ENCODE results near the gene CNTD1.

The CNTD1 gene

DNA sequence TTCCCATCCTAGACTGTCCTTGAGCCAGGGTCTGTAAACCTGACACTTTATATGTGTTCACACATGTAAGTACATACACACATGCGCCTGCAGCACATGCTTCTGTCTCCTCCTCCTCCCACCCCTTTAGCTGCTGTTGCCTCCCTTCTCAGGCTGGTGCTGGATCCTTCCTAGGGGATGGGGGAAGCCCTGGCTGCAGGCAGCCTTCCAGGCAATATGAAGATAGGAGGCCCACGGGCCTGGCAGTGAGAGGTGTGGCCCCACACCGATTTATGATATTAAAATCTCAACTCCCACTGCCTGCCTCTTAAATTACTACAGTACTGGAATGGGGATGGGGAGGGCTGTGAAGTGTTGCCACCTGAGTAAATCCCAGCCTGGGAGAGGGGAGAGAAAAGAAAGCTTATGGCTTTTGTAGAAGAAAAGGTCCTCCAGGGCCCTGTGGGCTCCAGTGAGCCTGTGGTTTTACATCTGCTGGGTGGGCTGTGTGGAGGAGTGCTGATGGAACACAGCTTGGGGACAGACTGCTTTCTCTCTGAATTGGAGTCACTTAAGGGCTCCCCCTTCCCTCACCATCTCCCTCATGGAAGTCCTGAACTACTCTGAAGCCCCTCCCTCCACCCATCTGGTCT is 19.2 kb upstream of the CNTD1 start:
- no peak overlapping the region for H3K9ac ChIP-seq (ENCODE audit: low read length in 5 of 5)
- peaks cover 0 to 23% (median 22%) of the 10 kb centered on the region in 5 donors for H3K4me1 ChIP-seq (ENCODE audit: control insufficient read depth in 5 of 5, insufficient read depth in 5 of 5, low read length in 5 of 5)
- H3K9me3 ChIP-seq (ENCODE audit: control insufficient read depth in 5 of 5, low read length in 5 of 5): no peaks in the 10 kb centered on the region
- H3K36me3 ChIP-seq (ENCODE audit: control insufficient read depth in 5 of 5, insufficient read depth in 5 of 5, low read length in 5 of 5): peaks cover 5 to 48% (median 36%) of the 10 kb centered on the region in 5 donors
- no peak overlapping the region for H3K27ac ChIP-seq (ENCODE audit: low read depth, low read length)
- H3K27me3 ChIP-seq (ENCODE audit: control insufficient read depth in 5 of 5, insufficient read depth in 4 of 5, low read length in 5 of 5): peaks cover 31 to 47% (median 38%) of the 10 kb centered on the region in 5 donors
- H3K4me3 ChIP-seq (ENCODE audit: low read depth in 1 of 5, low read length in 5 of 5): no peak overlapping the region

DNA sequence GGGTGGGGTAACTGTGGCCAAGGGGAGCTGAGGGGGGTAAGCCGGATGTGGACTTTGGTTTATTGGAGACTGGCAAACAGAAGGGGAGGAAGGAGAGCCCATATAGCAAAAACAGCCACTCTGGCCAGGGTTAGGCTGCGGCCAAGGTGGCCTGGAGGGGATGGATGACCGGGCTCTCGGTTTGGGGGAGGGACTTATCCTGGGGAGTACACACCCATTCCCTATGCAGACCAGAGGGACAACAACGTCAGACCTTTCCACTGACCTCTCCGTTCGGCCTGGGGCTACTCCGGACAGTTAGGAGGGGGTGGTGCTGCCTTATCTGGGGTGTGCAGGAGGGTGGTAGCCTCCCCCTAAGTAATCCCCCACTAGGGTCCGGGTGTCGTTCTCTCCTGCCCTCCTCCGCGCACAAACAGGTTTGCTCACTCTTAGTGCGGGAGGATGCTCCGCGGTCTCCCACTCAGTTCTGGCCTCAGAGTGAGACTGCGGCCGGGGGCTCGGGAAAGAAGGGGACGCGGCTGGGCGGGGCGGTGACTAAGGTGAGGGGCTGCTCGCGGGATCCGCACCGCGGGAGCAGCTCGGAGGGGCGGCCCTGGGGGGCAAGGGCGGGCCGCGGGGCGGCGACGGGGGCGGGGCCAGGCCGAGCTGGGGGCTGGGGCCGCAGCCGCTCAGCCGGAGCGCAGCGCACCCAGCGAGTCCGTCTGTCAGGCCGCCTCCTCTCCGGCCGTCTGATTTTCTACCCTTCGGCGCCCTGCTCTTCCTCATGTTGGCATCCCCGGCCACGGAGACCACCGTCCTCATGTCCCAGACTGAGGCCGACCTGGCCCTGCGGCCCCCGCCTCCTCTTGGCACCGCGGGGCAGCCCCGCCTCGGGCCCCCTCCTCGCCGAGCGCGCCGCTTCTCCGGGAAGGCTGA is 18.5 kb upstream of the CNTD1 start, which contains the start of gene WNK4:
WNK4 (plus strand) TSS at position 675 of the 915 bp plus-strand sequence; CDS start at position 764, 89 bp downstream.
- Histone ChIP-seq H3K9me3 (ENCODE audit: control insufficient read depth in 5 of 5, low read length in 5 of 5) (no peaks in the 10 kb centered on the region), H3K4me1 (ENCODE audit: control insufficient read depth in 5 of 5, insufficient read depth in 5 of 5, low read length in 5 of 5) (peaks cover 1 to 31% (median 29%) of the 10 kb centered on the region in 5 donors), H3K9ac (ENCODE audit: low read length in 5 of 5) (no peak within 1 kb of the TSS), H3K27me3 (ENCODE audit: control insufficient read depth in 5 of 5, insufficient read depth in 4 of 5, low read length in 5 of 5) (peaks cover 39 to 55% (median 46%) of the 10 kb centered on the region in 5 donors), H3K27ac (ENCODE audit: low read depth, low read length) (no peak within 1 kb of the TSS), H3K4me3 (ENCODE audit: low read depth in 1 of 5, low read length in 5 of 5) (peak within 1 kb of the TSS in 2 of 5 donors; percentile 26 to 41), H3K36me3 (ENCODE audit: control insufficient read depth in 5 of 5, insufficient read depth in 5 of 5, low read length in 5 of 5) (peaks cover 5 to 47% (median 36%) of the 10 kb centered on the region in 5 donors)

DNA sequence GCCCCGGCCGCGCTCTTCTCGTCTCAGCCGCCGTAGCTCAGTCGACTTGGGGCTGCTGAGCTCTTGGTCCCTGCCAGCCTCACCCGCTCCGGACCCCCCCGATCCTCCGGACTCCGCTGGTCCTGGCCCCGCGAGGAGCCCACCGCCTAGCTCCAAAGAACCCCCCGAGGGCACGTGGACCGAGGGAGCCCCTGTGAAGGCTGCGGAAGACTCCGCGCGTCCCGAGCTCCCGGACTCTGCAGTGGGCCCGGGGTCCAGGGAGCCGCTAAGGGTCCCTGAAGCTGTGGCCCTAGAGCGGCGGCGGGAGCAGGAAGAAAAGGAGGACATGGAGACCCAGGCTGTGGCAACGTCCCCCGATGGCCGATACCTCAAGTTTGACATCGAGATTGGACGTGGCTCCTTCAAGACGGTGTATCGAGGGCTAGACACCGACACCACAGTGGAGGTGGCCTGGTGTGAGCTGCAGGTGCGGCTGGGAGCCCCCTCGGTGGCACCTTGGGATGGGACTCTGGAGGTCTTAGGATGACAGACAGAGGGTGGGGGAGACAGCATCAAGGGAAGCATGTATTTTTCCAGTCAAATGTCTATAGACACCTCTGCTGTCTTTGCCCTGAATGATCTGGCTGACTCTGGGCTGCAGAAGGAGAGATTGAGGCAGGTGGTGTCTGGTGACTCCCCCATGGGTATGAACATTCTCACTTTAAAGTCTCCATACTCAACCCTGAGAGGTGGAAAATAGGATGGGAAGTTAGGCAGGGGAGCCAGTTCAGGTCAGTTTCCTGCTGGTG is 17.6 kb upstream of the CNTD1 start:
- H3K9me3 ChIP-seq (ENCODE audit: control insufficient read depth in 5 of 5, low read length in 5 of 5): no peaks in the 10 kb centered on the region
- H3K27ac ChIP-seq (ENCODE audit: low read depth, low read length): no peak overlapping the region
- peaks cover 40 to 64% (median 53%) of the 10 kb centered on the region in 5 donors for H3K27me3 ChIP-seq (ENCODE audit: control insufficient read depth in 5 of 5, insufficient read depth in 4 of 5, low read length in 5 of 5)
- H3K4me3 ChIP-seq (ENCODE audit: low read depth in 1 of 5, low read length in 5 of 5): peak overlapping the region in 2 of 5 donors; percentile 26 to 41
- no peak overlapping the region for H3K9ac ChIP-seq (ENCODE audit: low read length in 5 of 5)
- H3K36me3 ChIP-seq (ENCODE audit: control insufficient read depth in 5 of 5, insufficient read depth in 5 of 5, low read length in 5 of 5): peaks cover 1 to 38% (median 30%) of the 10 kb centered on the region in 5 donors
- H3K4me1 ChIP-seq (ENCODE audit: control insufficient read depth in 5 of 5, insufficient read depth in 5 of 5, low read length in 5 of 5): peaks cover 1 to 33% (median 31%) of the 10 kb centered on the region in 5 donors

DNA sequence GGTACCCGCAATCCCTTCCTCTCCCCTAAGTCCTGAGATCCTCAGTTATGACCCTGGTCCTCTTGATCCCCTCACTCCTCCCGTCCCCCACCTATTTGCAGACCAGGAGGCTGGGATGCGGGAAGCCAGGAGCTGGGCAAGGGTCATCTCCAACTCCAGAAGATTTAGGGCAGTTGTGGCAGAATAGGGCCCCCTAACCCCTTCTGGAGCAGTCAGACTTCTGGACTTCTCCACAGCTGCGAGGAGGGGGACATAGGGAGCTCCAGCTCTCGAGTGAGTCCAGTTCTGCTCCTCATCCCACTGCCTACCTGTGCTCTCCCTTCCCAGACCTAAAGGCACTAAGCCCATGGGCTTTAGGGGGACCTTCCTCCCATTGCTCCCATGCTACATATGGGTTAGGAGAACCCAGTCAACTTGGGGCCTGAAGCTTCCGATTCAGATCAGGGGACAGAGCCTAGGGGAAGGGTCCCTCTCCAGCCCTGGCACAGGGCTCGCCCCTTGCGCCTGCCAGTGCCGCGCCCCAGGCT is 17.0 kb upstream of the CNTD1 start:
- Histone ChIP-seq H3K4me3 (ENCODE audit: low read depth in 1 of 5, low read length in 5 of 5) (no peak overlapping the region), H3K9me3 (ENCODE audit: control insufficient read depth in 5 of 5, low read length in 5 of 5) (no peaks in the 10 kb centered on the region), H3K27me3 (ENCODE audit: control insufficient read depth in 5 of 5, insufficient read depth in 4 of 5, low read length in 5 of 5) (peaks cover 40 to 68% (median 57%) of the 10 kb centered on the region in 5 donors), H3K36me3 (ENCODE audit: control insufficient read depth in 5 of 5, insufficient read depth in 5 of 5, low read length in 5 of 5) (peaks cover 0 to 32% (median 25%) of the 10 kb centered on the region in 5 donors), H3K27ac (ENCODE audit: low read depth, low read length) (no peak overlapping the region), H3K4me1 (ENCODE audit: control insufficient read depth in 5 of 5, insufficient read depth in 5 of 5, low read length in 5 of 5) (peaks cover 1 to 33% (median 31%) of the 10 kb centered on the region in 5 donors), H3K9ac (ENCODE audit: low read length in 5 of 5) (no peak overlapping the region)

DNA sequence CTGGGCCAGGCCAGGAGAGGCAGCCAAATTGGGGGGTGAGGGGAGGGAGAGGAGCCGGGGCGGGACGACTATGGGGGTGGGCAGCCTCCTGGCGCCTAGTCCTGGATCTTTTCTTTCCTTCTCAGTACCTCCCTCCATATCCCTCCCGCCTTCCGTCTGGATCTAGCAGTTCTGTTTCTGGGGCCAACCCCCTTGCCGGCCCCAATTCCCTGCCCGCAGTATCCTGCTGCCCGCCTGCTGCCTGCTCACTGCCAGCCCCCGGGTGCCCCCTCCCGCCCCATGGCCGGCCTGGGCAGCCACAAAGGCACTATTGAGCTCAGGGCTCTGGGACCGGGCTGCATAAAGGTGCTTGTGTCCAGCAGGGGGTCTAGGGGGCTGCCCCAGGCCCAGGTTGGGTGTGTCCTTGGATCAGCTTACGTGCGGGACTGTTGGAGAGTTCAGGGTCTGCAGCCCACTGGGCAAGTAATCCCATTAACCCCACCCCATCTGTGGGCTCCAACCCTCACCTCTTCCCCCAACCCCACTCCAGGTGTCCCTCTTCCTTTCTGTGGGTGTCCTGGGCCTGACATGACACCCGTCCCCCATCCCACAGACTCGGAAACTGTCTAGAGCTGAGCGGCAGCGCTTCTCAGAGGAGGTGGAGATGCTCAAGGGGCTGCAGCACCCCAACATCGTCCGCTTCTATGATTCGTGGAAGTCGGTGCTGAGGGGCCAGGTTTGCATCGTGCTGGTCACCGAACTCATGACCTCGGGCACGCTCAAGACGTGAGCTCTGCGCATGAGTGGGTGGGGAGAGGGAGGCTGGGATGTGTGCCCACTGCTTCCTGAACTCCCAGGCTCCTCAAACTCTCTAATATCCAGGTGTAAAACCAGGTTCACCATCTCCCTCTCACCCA is 16.2 kb upstream of the CNTD1 start:
- H3K4me3 ChIP-seq (ENCODE audit: low read depth in 1 of 5, low read length in 5 of 5): no peak overlapping the region
- H3K27ac ChIP-seq (ENCODE audit: low read depth, low read length): no peak overlapping the region
- peaks cover 40 to 75% (median 63%) of the 10 kb centered on the region in 5 donors for H3K27me3 ChIP-seq (ENCODE audit: control insufficient read depth in 5 of 5, insufficient read depth in 4 of 5, low read length in 5 of 5)
- peaks cover 1 to 33% (median 31%) of the 10 kb centered on the region in 5 donors for H3K4me1 ChIP-seq (ENCODE audit: control insufficient read depth in 5 of 5, insufficient read depth in 5 of 5, low read length in 5 of 5)
- peaks cover 0 to 24% (median 22%) of the 10 kb centered on the region in 5 donors for H3K36me3 ChIP-seq (ENCODE audit: control insufficient read depth in 5 of 5, insufficient read depth in 5 of 5, low read length in 5 of 5)
- no peaks in the 10 kb centered on the region for H3K9me3 ChIP-seq (ENCODE audit: control insufficient read depth in 5 of 5, low read length in 5 of 5)
- H3K9ac ChIP-seq (ENCODE audit: low read length in 5 of 5): no peak overlapping the region

DNA sequence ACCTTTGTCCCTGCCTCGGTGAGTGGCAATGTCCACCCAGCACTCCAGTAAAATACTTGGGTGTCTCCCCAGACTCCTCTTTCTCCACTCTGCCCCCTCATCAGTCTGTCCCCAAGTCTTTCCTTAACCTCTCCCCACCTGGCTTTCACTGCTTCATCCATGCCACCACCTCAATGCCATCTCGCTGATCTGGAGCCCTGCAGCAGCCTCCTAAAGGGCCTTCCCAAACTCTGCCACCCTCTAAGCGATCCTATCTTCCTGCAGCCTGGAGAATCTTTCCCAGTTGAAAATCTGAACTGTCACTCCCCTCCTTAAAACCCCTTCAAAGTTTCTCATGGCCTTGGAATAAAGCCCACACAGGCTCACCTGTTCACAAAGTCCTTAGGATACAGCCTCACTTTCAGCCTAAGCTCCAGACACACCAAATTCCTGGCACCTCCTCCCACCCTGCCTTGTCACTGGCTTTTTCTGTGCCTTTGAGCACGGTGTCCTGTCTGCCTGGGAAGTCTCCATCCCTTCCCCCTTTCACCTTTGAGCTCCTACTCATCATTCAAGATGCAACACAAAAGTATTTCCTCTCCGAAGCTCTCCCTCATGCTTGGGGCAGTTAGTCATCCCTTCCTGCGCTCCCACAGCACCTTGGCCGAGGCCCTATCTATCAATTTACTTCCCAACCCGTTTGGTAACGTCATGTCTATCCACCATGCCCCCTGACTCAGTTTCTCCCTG is 15.4 kb upstream of the CNTD1 start:
- Histone ChIP-seq H3K4me1 (ENCODE audit: control insufficient read depth in 5 of 5, insufficient read depth in 5 of 5, low read length in 5 of 5) (peaks cover 1 to 33% (median 31%) of the 10 kb centered on the region in 5 donors), H3K27me3 (ENCODE audit: control insufficient read depth in 5 of 5, insufficient read depth in 4 of 5, low read length in 5 of 5) (peaks cover 40 to 81% (median 67%) of the 10 kb centered on the region in 5 donors), H3K4me3 (ENCODE audit: low read depth in 1 of 5, low read length in 5 of 5) (no peak overlapping the region), H3K9ac (ENCODE audit: low read length in 5 of 5) (no peak overlapping the region), H3K9me3 (ENCODE audit: control insufficient read depth in 5 of 5, low read length in 5 of 5) (no peaks in the 10 kb centered on the region), H3K27ac (ENCODE audit: low read depth, low read length) (no peak overlapping the region), H3K36me3 (ENCODE audit: control insufficient read depth in 5 of 5, insufficient read depth in 5 of 5, low read length in 5 of 5) (peaks cover 0 to 16% (median 15%) of the 10 kb centered on the region in 5 donors)

DNA sequence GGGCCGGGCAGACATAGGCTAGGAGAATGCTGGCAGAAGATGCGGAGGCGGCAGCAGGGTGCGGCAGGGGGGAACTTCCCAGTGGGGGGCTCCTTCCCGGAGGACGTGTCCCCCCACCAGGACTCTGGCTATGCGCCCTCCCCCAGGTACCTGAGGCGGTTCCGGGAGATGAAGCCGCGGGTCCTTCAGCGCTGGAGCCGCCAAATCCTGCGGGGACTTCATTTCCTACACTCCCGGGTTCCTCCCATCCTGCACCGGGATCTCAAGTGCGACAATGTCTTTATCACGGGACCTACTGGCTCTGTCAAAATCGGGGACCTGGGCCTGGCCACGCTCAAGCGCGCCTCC is 14.9 kb upstream of the CNTD1 start:
- Histone ChIP-seq H3K4me3 (ENCODE audit: low read depth in 1 of 5, low read length in 5 of 5) (no peak overlapping the region), H3K9ac (ENCODE audit: low read length in 5 of 5) (no peak overlapping the region), H3K27ac (ENCODE audit: low read depth, low read length) (no peak overlapping the region), H3K27me3 (ENCODE audit: control insufficient read depth in 5 of 5, insufficient read depth in 4 of 5, low read length in 5 of 5) (peaks cover 40 to 83% (median 72%) of the 10 kb centered on the region in 5 donors), H3K9me3 (ENCODE audit: control insufficient read depth in 5 of 5, low read length in 5 of 5) (no peaks in the 10 kb centered on the region), H3K4me1 (ENCODE audit: control insufficient read depth in 5 of 5, insufficient read depth in 5 of 5, low read length in 5 of 5) (peaks cover 1 to 33% (median 31%) of the 10 kb centered on the region in 5 donors), H3K36me3 (ENCODE audit: control insufficient read depth in 5 of 5, insufficient read depth in 5 of 5, low read length in 5 of 5) (peaks cover 0 to 11% (median 10%) of the 10 kb centered on the region in 5 donors)

DNA sequence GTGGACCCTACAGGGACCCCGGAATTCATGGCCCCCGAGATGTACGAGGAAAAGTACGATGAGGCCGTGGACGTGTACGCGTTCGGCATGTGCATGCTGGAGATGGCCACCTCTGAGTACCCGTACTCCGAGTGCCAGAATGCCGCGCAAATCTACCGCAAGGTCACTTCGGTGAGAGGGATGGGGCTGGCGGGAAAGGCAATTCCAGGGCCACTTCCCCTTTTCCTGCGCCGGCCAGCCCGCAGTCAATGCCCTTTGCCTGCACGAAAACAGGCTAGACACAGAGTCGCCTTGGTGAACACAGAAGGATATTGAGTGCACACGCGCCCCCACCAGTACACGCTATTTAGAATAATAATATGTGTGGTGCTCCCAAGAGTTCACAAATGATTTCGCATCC is 14.3 kb upstream of the CNTD1 start:
- H3K27me3 ChIP-seq (ENCODE audit: control insufficient read depth in 5 of 5, insufficient read depth in 4 of 5, low read length in 5 of 5): peaks cover 40 to 82% (median 75%) of the 10 kb centered on the region in 5 donors
- H3K9me3 ChIP-seq (ENCODE audit: control insufficient read depth in 5 of 5, low read length in 5 of 5): no peaks in the 10 kb centered on the region
- no peak overlapping the region for H3K9ac ChIP-seq (ENCODE audit: low read length in 5 of 5)
- no peak overlapping the region for H3K4me3 ChIP-seq (ENCODE audit: low read depth in 1 of 5, low read length in 5 of 5)
- H3K36me3 ChIP-seq (ENCODE audit: control insufficient read depth in 5 of 5, insufficient read depth in 5 of 5, low read length in 5 of 5): peaks cover 0 to 4% (median 3%) of the 10 kb centered on the region in 5 donors
- peaks cover 1 to 33% (median 31%) of the 10 kb centered on the region in 5 donors for H3K4me1 ChIP-seq (ENCODE audit: control insufficient read depth in 5 of 5, insufficient read depth in 5 of 5, low read length in 5 of 5)
- no peak overlapping the region for H3K27ac ChIP-seq (ENCODE audit: low read depth, low read length)
